ENCODE results near the gene MLC1. TPM values are rescaled to one million over a fixed set of nuclear protein-coding genes. Genes with fewer than 3 reads are reported as not detected.
"Not testable (repeated sequence)": the region's sequence is repeated elsewhere in the genome, so short reads cannot be mapped to it uniquely, and the experiment has no call there.

Gene MLC1
- total RNA-seq, 2 donors from 2014 or later: 0.62 to 1.3 TPM

GRCh38 chr22:50090412-50090714, 5.1 kb upstream of the MLC1 start:
- peaks cover 4% of the 10 kb centered on the region for H3K27me3 Mint-ChIP-seq
- H3K4me1 Mint-ChIP-seq: peaks cover 7% of the 10 kb centered on the region
- ATAC-seq (no peak), DNase-seq (no peak)
- H3K27ac Mint-ChIP-seq: no peak overlapping the region
- no peak overlapping the region for H3K4me3 Mint-ChIP-seq
- no peaks in the 10 kb centered on the region for H3K36me3 Mint-ChIP-seq (ENCODE audit: low read depth)
- H3K9me3 ChIP-seq (ENCODE audit: control insufficient read depth, low read length, poor library complexity, severe bottlenecking): no peaks in the 10 kb centered on the region

- no peak within 1 kb of the TSS for H3K27ac Mint-ChIP-seq
- no peak within 1 kb of the TSS for H3K4me3 Mint-ChIP-seq
- peak in 1 of 3 donors; percentile 24 for DNase-seq
- H3K9me3 ChIP-seq (ENCODE audit: control insufficient read depth, low read length, poor library complexity, severe bottlenecking): no peaks in the 10 kb centered on the region
- H3K4me1 Mint-ChIP-seq: peaks cover 11% of the 10 kb centered on the region
- ATAC-seq: no peak
- H3K27me3 Mint-ChIP-seq: no peaks in the 10 kb centered on the region
- H3K36me3 Mint-ChIP-seq (ENCODE audit: low read depth): no peaks in the 10 kb centered on the region
Measured at GRCh38 chr22:50089682-50090411, 4.6 kb upstream of the MLC1 start, which contains the start of gene MOV10L1. Gene MOV10L1 (plus strand): TSS chr22:50090006. CDS start chr22:50090089, 83 bp downstream.

- peaks cover 11% of the 10 kb centered on the region for H3K4me1 Mint-ChIP-seq
- no peaks in the 10 kb centered on the region for H3K9me3 ChIP-seq (ENCODE audit: control insufficient read depth, low read length, poor library complexity, severe bottlenecking)
- DNase-seq: no peak
- H3K4me3 Mint-ChIP-seq: no peak overlapping the region
- no peaks in the 10 kb centered on the region for H3K36me3 Mint-ChIP-seq (ENCODE audit: low read depth)
- H3K27me3 Mint-ChIP-seq: no peaks in the 10 kb centered on the region
- no peak for ATAC-seq
- no peak overlapping the region for H3K27ac Mint-ChIP-seq
Measured at GRCh38 chr22:50089231-50089630, 4.0 kb upstream of the MLC1 start.

GRCh38 chr22:50088096-50088495, 2.9 kb upstream of the MLC1 start:
- DNase-seq (no peak), ATAC-seq (no peak)
- H3K27ac Mint-ChIP-seq: no peak overlapping the region
- H3K36me3 Mint-ChIP-seq (ENCODE audit: low read depth): no peaks in the 10 kb centered on the region
- no peak overlapping the region for H3K4me3 Mint-ChIP-seq
- no peaks in the 10 kb centered on the region for H3K9me3 ChIP-seq (ENCODE audit: control insufficient read depth, low read length, poor library complexity, severe bottlenecking)
- peaks cover 11% of the 10 kb centered on the region for H3K4me1 Mint-ChIP-seq
- H3K27me3 Mint-ChIP-seq: peaks cover 4% of the 10 kb centered on the region

GRCh38 chr22:50087646-50088045, 2.4 kb upstream of the MLC1 start:
- peaks cover 11% of the 10 kb centered on the region for H3K4me1 Mint-ChIP-seq

GRCh38 chr22:50086975-50087374, 1.7 kb upstream of the MLC1 start:
- not testable (repeated sequence) for H3K36me3 Mint-ChIP-seq (ENCODE audit: low read depth); H3K9me3 ChIP-seq (ENCODE audit: control insufficient read depth, low read length, poor library complexity, severe bottlenecking); H3K4me1 Mint-ChIP-seq; H3K27me3 Mint-ChIP-seq; H3K27ac Mint-ChIP-seq; ATAC-seq; H3K4me3 Mint-ChIP-seq; DNase-seq

More at GRCh38 chr22:50087646-50088045, 2.4 kb upstream of the MLC1 start:
- H3K27ac Mint-ChIP-seq: no peak overlapping the region
- no peaks in the 10 kb centered on the region for H3K9me3 ChIP-seq (ENCODE audit: control insufficient read depth, low read length, poor library complexity, severe bottlenecking)
- DNase-seq (no peak), ATAC-seq (no peak)
- peaks cover 8% of the 10 kb centered on the region for H3K27me3 Mint-ChIP-seq
- no peaks in the 10 kb centered on the region for H3K36me3 Mint-ChIP-seq (ENCODE audit: low read depth)
- H3K4me3 Mint-ChIP-seq: no peak overlapping the region

GRCh38 chr22:50086526-50086925, 1.3 kb upstream of the MLC1 start:
- ATAC-seq (no peak), DNase-seq (no peak)
- no peaks in the 10 kb centered on the region for H3K36me3 Mint-ChIP-seq (ENCODE audit: low read depth)
- H3K4me1 Mint-ChIP-seq: peaks cover 8% of the 10 kb centered on the region
- H3K4me3 Mint-ChIP-seq: no peak overlapping the region
- H3K9me3 ChIP-seq (ENCODE audit: control insufficient read depth, low read length, poor library complexity, severe bottlenecking): no peaks in the 10 kb centered on the region
- H3K27me3 Mint-ChIP-seq: peaks cover 10% of the 10 kb centered on the region
- no peak overlapping the region for H3K27ac Mint-ChIP-seq

GRCh38 chr22:50084614-50085021, 608 bp downstream of the MLC1 start:
- Mint-ChIP-seq H3K4me3 (no peak overlapping the region), H3K27me3 (peaks cover 20% of the 10 kb centered on the region), H3K27ac (no peak overlapping the region), H3K36me3 (ENCODE audit: low read depth) (no peaks in the 10 kb centered on the region), H3K4me1 (peaks cover 8% of the 10 kb centered on the region)
- ATAC-seq: no peak
- H3K9me3 ChIP-seq (ENCODE audit: control insufficient read depth, low read length, poor library complexity, severe bottlenecking): no peaks in the 10 kb centered on the region
- no peak for DNase-seq

GRCh38 chr22:50084080-50084477, 1.1 kb downstream of the MLC1 start:
- no peaks in the 10 kb centered on the region for H3K9me3 ChIP-seq (ENCODE audit: control insufficient read depth, low read length, poor library complexity, severe bottlenecking)
- no peak for DNase-seq
- no peak overlapping the region for H3K4me3 Mint-ChIP-seq
- H3K4me1 Mint-ChIP-seq: peaks cover 8% of the 10 kb centered on the region
- no peak overlapping the region for H3K27ac Mint-ChIP-seq
- no peaks in the 10 kb centered on the region for H3K36me3 Mint-ChIP-seq (ENCODE audit: low read depth)
- H3K27me3 Mint-ChIP-seq: peaks cover 20% of the 10 kb centered on the region
- ATAC-seq: no peak

GRCh38 chr22:50083462-50084079, 1.7 kb downstream of the MLC1 start:
- H3K36me3 Mint-ChIP-seq (ENCODE audit: low read depth): no peaks in the 10 kb centered on the region
- peaks cover 20% of the 10 kb centered on the region for H3K27me3 Mint-ChIP-seq
- no peak overlapping the region for H3K27ac Mint-ChIP-seq
- DNase-seq (no peak), ATAC-seq (no peak)
- H3K4me1 Mint-ChIP-seq: peaks cover 8% of the 10 kb centered on the region
- no peak overlapping the region for H3K4me3 Mint-ChIP-seq
- H3K9me3 ChIP-seq (ENCODE audit: control insufficient read depth, low read length, poor library complexity, severe bottlenecking): no peaks in the 10 kb centered on the region

GRCh38 chr22:50082961-50083461, 2.2 kb downstream of the MLC1 start:
- H3K4me1 Mint-ChIP-seq: peaks cover 8% of the 10 kb centered on the region
- H3K4me3 Mint-ChIP-seq: no peak overlapping the region
- H3K27ac Mint-ChIP-seq: no peak overlapping the region
- peaks cover 20% of the 10 kb centered on the region for H3K27me3 Mint-ChIP-seq
- H3K36me3 Mint-ChIP-seq (ENCODE audit: low read depth): no peaks in the 10 kb centered on the region
- ATAC-seq: no peak
- no peak for DNase-seq
- no peaks in the 10 kb centered on the region for H3K9me3 ChIP-seq (ENCODE audit: control insufficient read depth, low read length, poor library complexity, severe bottlenecking)

GRCh38 chr22:50082197-50082715, 3.0 kb downstream of the MLC1 start:
- Mint-ChIP-seq H3K27ac (no peak overlapping the region), H3K4me3 (no peak overlapping the region), H3K27me3 (peaks cover 20% of the 10 kb centered on the region), H3K4me1 (peaks cover 8% of the 10 kb centered on the region), H3K36me3 (ENCODE audit: low read depth) (no peaks in the 10 kb centered on the region)
- no peak for ATAC-seq
- DNase-seq: no peak
- no peaks in the 10 kb centered on the region for H3K9me3 ChIP-seq (ENCODE audit: control insufficient read depth, low read length, poor library complexity, severe bottlenecking)

- no peaks in the 10 kb centered on the region for H3K9me3 ChIP-seq (ENCODE audit: control insufficient read depth, low read length, poor library complexity, severe bottlenecking)
- ATAC-seq (no peak), DNase-seq (no peak)
- Mint-ChIP-seq H3K4me3 (peak overlapping the region; percentile 63), H3K27me3 (peaks cover 23% of the 10 kb centered on the region), H3K27ac (no peak overlapping the region), H3K4me1 (peaks cover 8% of the 10 kb centered on the region), H3K36me3 (ENCODE audit: low read depth) (no peaks in the 10 kb centered on the region)
Measured at GRCh38 chr22:50081426-50082196, 3.6 kb downstream of the MLC1 start.

All from T-helper 17 cell (primary cell).